ENCODE results near the gene LRRC4C. TPM values are rescaled to one million over a fixed set of nuclear protein-coding genes. Genes with fewer than 3 reads are reported as not detected.

LRRC4C gene
- total RNA-seq, 1 experiment from 2014 or later, result 0.72 TPM

DNA sequence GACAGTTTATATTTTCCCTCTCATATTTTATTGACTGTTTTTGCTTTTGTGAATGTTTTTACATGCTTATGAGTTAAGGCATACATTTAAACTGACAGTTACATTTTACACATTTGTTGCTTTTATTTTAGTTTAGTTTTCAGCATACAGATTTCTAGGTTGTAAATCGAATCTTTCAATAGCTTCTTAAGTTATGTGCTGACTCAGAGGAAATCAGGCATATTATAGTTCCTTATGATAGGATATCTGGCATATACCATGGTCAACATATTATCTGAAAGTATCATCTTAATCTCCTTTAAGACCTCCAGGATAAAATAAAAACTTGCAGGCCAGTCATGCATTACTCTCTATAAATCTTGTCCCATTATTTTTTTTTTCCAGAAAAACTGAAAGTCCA, 916.6 kb downstream of the LRRC4C start:
- ATAC-seq (no peak), DNase-seq (ENCODE audit: low spot score) (no peak)
- ChIA-PET POLR2A (no interaction called here), CTCF (no interaction called here)
- H3K36me3 Mint-ChIP-seq, result no peaks in the 10 kb centered on the region
- no peaks in the 10 kb centered on the region for H3K9me3 Mint-ChIP-seq
- peaks cover 2% of the 10 kb centered on the region; the same call in 1 of the 2 replicates for H3K4me1 Mint-ChIP-seq
- H3K27ac Mint-ChIP-seq, result no peak overlapping the region
- no peak overlapping the region for H3K4me3 Mint-ChIP-seq
- TF ChIP-seq TEAD4 (CRISPR knock-in tag; IDR thresholded peaks at IDR 0.05) (no peak), RORB (CRISPR knock-in tag; IDR thresholded peaks at IDR 0.05) (no peak), MYBL2 (CRISPR knock-in tag; IDR thresholded peaks at IDR 0.05) (no peak), SMAD4 (CRISPR knock-in tag; IDR thresholded peaks at IDR 0.05) (no peak), ZNF425 (CRISPR knock-in tag; conservative IDR thresholded peaks at IDR 0.05) (no peak), CREB1 (CRISPR knock-in tag; IDR thresholded peaks at IDR 0.05) (no peak), ATF3 (CRISPR knock-in tag; conservative IDR thresholded peaks at IDR 0.05) (no peak), FOXP1 (CRISPR knock-in tag; IDR thresholded peaks at IDR 0.05; ENCODE audit: borderline replicate concordance) (no peak), ZNF396 (CRISPR knock-in tag; IDR thresholded peaks at IDR 0.05; ENCODE audit: borderline replicate concordance) (no peak), SOX15 (CRISPR knock-in tag; IDR thresholded peaks at IDR 0.05) (no peak), ATF2 (CRISPR knock-in tag; IDR thresholded peaks at IDR 0.05; ENCODE audit: borderline replicate concordance, low read depth) (no peak), TEAD1 (CRISPR knock-in tag; IDR thresholded peaks at IDR 0.05) (no peak), GTF2I (CRISPR knock-in tag; conservative IDR thresholded peaks at IDR 0.05) (no peak), ERG (CRISPR knock-in tag; IDR thresholded peaks at IDR 0.05) (no peak), RELA (CRISPR knock-in tag; IDR thresholded peaks at IDR 0.05; ENCODE audit: borderline replicate concordance) (no peak)
- TF ChIP-seq, protein P1, sequence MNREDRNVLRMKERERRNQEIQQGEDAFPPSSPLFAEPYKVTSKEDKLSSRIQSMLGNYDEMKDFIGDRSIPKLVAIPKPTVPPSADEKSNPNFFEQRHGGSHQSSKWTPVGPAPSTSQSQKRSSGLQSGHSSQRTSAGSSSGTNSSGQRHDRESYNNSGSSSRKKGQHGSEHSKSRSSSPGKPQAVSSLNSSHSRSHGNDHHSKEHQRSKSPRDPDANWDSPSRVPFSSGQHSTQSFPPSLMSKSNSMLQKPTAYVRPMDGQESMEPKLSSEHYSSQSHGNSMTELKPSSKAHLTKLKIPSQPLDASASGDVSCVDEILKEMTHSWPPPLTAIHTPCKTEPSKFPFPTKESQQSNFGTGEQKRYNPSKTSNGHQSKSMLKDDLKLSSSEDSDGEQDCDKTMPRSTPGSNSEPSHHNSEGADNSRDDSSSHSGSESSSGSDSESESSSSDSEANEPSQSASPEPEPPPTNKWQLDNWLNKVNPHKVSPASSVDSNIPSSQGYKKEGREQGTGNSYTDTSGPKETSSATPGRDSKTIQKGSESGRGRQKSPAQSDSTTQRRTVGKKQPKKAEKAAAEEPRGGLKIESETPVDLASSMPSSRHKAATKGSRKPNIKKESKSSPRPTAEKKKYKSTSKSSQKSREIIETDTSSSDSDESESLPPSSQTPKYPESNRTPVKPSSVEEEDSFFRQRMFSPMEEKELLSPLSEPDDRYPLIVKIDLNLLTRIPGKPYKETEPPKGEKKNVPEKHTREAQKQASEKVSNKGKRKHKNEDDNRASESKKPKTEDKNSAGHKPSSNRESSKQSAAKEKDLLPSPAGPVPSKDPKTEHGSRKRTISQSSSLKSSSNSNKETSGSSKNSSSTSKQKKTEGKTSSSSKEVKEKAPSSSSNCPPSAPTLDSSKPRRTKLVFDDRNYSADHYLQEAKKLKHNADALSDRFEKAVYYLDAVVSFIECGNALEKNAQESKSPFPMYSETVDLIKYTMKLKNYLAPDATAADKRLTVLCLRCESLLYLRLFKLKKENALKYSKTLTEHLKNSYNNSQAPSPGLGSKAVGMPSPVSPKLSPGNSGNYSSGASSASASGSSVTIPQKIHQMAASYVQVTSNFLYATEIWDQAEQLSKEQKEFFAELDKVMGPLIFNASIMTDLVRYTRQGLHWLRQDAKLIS (CRISPR knock-in tag; IDR thresholded peaks at IDR 0.05; ENCODE audit: borderline replicate concordance), result no peak
- TF ChIP-seq, protein P2, sequence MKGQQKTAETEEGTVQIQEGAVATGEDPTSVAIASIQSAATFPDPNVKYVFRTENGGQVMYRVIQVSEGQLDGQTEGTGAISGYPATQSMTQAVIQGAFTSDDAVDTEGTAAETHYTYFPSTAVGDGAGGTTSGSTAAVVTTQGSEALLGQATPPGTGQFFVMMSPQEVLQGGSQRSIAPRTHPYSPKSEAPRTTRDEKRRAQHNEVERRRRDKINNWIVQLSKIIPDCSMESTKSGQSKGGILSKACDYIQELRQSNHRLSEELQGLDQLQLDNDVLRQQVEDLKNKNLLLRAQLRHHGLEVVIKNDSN (CRISPR knock-in tag; IDR thresholded peaks at IDR 0.05), result no peak
- TF ChIP-seq, protein P3, sequence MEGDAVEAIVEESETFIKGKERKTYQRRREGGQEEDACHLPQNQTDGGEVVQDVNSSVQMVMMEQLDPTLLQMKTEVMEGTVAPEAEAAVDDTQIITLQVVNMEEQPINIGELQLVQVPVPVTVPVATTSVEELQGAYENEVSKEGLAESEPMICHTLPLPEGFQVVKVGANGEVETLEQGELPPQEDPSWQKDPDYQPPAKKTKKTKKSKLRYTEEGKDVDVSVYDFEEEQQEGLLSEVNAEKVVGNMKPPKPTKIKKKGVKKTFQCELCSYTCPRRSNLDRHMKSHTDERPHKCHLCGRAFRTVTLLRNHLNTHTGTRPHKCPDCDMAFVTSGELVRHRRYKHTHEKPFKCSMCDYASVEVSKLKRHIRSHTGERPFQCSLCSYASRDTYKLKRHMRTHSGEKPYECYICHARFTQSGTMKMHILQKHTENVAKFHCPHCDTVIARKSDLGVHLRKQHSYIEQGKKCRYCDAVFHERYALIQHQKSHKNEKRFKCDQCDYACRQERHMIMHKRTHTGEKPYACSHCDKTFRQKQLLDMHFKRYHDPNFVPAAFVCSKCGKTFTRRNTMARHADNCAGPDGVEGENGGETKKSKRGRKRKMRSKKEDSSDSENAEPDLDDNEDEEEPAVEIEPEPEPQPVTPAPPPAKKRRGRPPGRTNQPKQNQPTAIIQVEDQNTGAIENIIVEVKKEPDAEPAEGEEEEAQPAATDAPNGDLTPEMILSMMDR (IDR thresholded peaks at IDR 0.05), result no peak
- no peaks in the 10 kb centered on the region; the same call in 1 of the 2 replicates for H3K27me3 Mint-ChIP-seq (ENCODE audit: low read depth)
